SU-DHL-6 (cell line): ENCODE results near the gene TIMP3.

Source experiments
- H2AFZ ChIP-seq: fragments of 200-600 bp; sonication (generic); 2 replicates; pipeline ENCODE4 v1.6.1; 2014; ENCODE audit warnings: low read depth, mild to moderate bottlenecking, moderate library complexity, mixed read lengths, antibody characterized with exemption, low read length; ENCODE audit not compliant: severe bottlenecking
- H3F3A ChIP-seq: fragments of 200-600 bp; shearing (Covaris generic); 2 replicates; pipeline ENCODE4 v1.6.0; 2016; ENCODE audit warnings: antibody characterized with exemption, mild to moderate bottlenecking; ENCODE audit not compliant: insufficient read depth
- H3K27ac ChIP-seq: fragments of 200-600 bp; sonication (generic); 2 replicates; pipeline ENCODE4 v1.5.1; 2016; ENCODE audit warnings: low read depth, mild to moderate bottlenecking, low read length, moderate library complexity, mixed read lengths
- H3K27me3 ChIP-seq: fragments of 200-600 bp; sonication (generic), shearing (Covaris generic); 2 replicates; pipeline ENCODE4 v1.6.0; 2014; ENCODE audit warnings: mild to moderate bottlenecking, low read length
- H3K36me3 ChIP-seq: fragments of 200-600 bp; sonication (generic); 2 replicates; pipeline ENCODE4 v1.6.1; 2014; ENCODE audit warnings: mild to moderate bottlenecking, low read length, mixed read lengths
- H3K4me2 ChIP-seq: fragments of 300-600, 200-600 bp; shearing (Covaris generic), sonication (generic); 2 replicates; pipeline ENCODE4 v1.6.0; 2014; ENCODE audit warnings: low read length, low read depth, mild to moderate bottlenecking; ENCODE audit not compliant: poor library complexity, severe bottlenecking
- H3K4me3 ChIP-seq: fragments of 200-600 bp; sonication (generic); 2 replicates; pipeline ENCODE4 v1.5.1; 2014; ENCODE audit warnings: antibody characterized with exemption, low read length, mild to moderate bottlenecking, mixed read lengths; ENCODE audit not compliant: insufficient read depth, poor library complexity, severe bottlenecking
- H3K79me2 ChIP-seq: fragments of 200-600 bp; sonication (generic); 2 replicates; pipeline ENCODE4 v1.6.1; 2014; ENCODE audit warnings: mild to moderate bottlenecking, low read length, moderate library complexity; ENCODE audit not compliant: insufficient read depth
- H3K9ac ChIP-seq: fragments of 200-600 bp; sonication (generic); 2 replicates; pipeline ENCODE4 v1.7.0; 2014; ENCODE audit warnings: mild to moderate bottlenecking, low read length
- H3K9me2 ChIP-seq: fragments of 200-600 bp; sonication (generic); replicated peaks from 2 replicates; pipeline ENCODE4 v1.6.1; 2014; ENCODE audit warnings: low read length; ENCODE audit not compliant: insufficient read depth
- H3K9me3 ChIP-seq: fragments of 200-600 bp; sonication (generic); 2 replicates; pipeline ENCODE4 v1.6.1; 2014; ENCODE audit warnings: low read length, mixed read lengths; ENCODE audit not compliant: insufficient read depth
- H4K20me1 ChIP-seq: fragments of 200-600 bp; sonication (generic); 2 replicates; pipeline ENCODE4 v1.6.1; 2014; ENCODE audit warnings: low read depth, mild to moderate bottlenecking, antibody characterized with exemption, low read length, moderate library complexity, mixed read lengths
- EZH2phosphoT487 ChIP-seq: fragments of 200-600 bp; sonication (generic), shearing (Covaris generic); conservative IDR thresholded peaks from 2 replicates; pipeline ENCODE4 v1.6.1; 2018; ENCODE audit warnings: mild to moderate bottlenecking, antibody characterized with exemption, low read length, moderate library complexity, mixed read lengths
- TF ChIP-seq, protein P1 (sequence below): fragments of 200-600 bp; sonication (generic); IDR thresholded peaks from one replicate; pipeline ENCODE4 v1.5.1; 2017; ENCODE audit warnings: antibody characterized with exemption, mild to moderate bottlenecking, low read length, moderate library complexity; ENCODE audit not compliant: insufficient read depth, poor library complexity, severe bottlenecking

The TIMP3 gene

DNA sequence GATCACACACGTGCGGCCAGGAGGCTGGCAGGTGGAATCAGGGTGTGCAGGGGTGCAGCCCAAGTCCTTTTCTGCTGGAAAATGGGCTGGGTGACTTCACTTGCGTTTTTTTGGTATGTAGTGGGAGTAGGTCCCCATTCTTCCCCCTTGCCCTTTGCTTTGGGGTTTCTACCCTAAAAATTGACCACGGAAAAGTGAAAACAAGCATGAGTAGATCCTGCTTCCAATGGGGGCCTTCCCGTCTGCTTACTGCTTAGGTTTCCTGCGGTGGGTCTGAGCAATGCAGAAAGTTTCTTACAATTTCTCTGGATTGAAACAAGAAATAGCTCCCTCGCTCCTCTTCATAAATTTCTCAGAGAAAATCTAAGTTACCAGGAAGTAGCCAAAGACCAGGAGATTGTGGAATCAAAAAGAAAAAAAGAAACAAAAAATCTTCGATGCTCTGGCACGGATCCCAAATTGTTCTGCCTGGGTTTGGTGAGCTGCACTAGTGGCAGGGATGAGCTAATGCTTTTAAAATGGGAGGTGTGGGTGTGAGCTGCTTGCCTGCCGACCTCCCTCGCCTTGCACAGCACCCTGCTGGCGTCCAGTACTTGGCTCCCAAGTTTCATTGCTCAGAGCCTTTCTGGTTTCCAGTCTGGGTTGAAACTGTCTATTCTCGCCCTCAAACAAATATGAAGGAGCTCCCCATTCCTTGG lies 2.4 kb downstream of the TIMP3 start:
- Histone ChIP-seq H3K36me3 (no peaks in the 10 kb centered on the region), H4K20me1 (no peaks in the 10 kb centered on the region), H3K4me2 (no peak overlapping the region), H3K4me3 (no peak overlapping the region), H2AFZ (no peak overlapping the region), H3F3A (no peaks in the 10 kb centered on the region), H3K9ac (no peak overlapping the region), H3K79me2 (no peaks in the 10 kb centered on the region), H3K27ac (no peak overlapping the region), H3K9me2 (no peaks in the 10 kb centered on the region), H3K9me3 (no peaks in the 10 kb centered on the region), H3K27me3 (no peaks in the 10 kb centered on the region)
- TF ChIP-seq, protein P1, sequence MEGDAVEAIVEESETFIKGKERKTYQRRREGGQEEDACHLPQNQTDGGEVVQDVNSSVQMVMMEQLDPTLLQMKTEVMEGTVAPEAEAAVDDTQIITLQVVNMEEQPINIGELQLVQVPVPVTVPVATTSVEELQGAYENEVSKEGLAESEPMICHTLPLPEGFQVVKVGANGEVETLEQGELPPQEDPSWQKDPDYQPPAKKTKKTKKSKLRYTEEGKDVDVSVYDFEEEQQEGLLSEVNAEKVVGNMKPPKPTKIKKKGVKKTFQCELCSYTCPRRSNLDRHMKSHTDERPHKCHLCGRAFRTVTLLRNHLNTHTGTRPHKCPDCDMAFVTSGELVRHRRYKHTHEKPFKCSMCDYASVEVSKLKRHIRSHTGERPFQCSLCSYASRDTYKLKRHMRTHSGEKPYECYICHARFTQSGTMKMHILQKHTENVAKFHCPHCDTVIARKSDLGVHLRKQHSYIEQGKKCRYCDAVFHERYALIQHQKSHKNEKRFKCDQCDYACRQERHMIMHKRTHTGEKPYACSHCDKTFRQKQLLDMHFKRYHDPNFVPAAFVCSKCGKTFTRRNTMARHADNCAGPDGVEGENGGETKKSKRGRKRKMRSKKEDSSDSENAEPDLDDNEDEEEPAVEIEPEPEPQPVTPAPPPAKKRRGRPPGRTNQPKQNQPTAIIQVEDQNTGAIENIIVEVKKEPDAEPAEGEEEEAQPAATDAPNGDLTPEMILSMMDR = no peak
- no peak for TF ChIP-seq EZH2phosphoT487

DNA sequence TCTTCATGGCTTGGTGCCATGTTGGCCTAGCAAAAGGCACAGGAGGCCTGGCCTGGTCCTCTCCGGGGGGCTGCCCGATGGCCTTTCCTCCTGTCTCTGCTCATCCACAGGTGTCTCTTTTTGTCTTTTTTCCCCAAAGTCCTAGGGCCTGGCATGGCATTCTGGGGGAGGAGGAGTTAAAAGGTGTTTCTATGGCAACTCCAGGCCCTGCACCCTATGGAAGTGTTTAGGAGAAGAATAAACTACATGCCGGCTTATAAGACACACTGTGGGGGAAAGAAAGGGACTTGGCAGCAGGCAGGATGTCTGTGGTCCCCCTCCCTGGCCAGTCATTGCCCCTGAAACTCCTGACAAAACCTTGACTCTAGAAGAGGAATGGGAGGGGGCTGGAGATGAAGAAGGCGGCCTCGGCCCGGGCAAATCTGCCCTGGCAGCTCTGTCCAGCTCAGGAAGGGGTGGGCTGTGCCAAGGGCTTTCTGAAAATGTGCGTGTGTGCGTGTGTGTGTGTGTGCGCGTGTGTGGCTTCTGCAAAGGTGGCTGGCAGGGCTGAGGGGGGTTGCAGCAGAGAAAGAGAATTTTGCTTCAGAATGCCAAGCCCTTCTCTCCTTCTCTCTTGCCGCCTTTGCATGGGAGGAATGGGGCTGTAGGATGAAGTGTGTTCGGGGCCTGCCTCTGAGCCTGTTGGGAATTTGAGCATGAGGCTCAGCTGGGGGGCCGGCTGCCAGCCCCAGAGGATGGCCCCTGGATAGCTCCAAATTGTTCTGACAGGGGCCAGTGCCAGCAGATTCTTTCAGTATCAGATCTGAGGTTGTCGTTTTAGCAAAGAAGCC lies 3.2 kb downstream of the TIMP3 start:
- Histone ChIP-seq H3F3A (no peaks in the 10 kb centered on the region), H3K9ac (no peak overlapping the region), H3K36me3 (no peaks in the 10 kb centered on the region), H3K9me3 (no peaks in the 10 kb centered on the region), H3K9me2 (no peaks in the 10 kb centered on the region), H3K79me2 (no peaks in the 10 kb centered on the region), H2AFZ (no peak overlapping the region), H4K20me1 (no peaks in the 10 kb centered on the region), H3K27me3 (no peaks in the 10 kb centered on the region), H3K4me3 (no peak overlapping the region), H3K27ac (no peak overlapping the region), H3K4me2 (no peak overlapping the region)
- TF ChIP-seq EZH2phosphoT487 = no peak
- TF ChIP-seq, protein P1 = no peak

DNA sequence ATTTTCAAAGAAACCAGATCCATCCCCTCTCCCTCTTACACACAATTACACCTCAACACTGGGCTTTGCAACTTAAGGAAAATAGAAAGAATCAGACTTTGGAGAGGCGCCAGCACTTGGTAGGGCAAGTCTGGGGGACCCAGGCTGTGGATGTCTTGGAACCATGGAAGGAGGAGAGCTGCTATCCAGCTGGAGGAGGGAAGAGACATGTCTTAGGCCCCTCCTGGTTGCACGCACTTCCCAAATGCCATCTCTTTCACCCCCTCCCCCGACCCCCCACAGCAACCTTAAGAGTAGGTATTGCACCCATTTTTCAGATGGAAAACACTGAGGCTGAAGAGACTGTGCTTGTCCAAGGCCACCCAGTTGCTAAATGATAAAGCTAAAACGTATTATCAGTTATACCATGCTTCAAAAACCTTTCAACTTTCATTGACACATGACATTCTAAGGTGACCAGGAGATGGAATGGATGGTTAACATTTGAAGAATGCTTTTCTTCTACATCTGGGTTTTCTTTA lies 3.9 kb downstream of the TIMP3 start:
- TF ChIP-seq, protein P1 = no peak
- TF ChIP-seq EZH2phosphoT487 = no peak
- Histone ChIP-seq H3K36me3 (no peaks in the 10 kb centered on the region), H3K9ac (no peak overlapping the region), H2AFZ (no peak overlapping the region), H3K27ac (no peak overlapping the region), H4K20me1 (no peaks in the 10 kb centered on the region), H3F3A (no peaks in the 10 kb centered on the region), H3K4me3 (no peak overlapping the region), H3K79me2 (no peaks in the 10 kb centered on the region), H3K9me3 (no peaks in the 10 kb centered on the region), H3K4me2 (no peak overlapping the region), H3K9me2 (no peaks in the 10 kb centered on the region), H3K27me3 (no peaks in the 10 kb centered on the region)
